HEK293T (cell line): ENCODE data around the gene SLX4.
"Not testable (repeated sequence)": the region's sequence is repeated elsewhere in the genome, so short reads cannot be mapped to it uniquely, and the experiment has no call there.

ENCODE experiments used
- CTCF ChIA-PET: fragments of 350-600 bp; formaldehyde crosslinking; extraction: SDS; loops from one replicate; lab custom pipeline; 2021; ENCODE audit warnings: antibody characterized with exemption, inconsistent platforms; lab: Yijun Ruan, JAX
- POLR2A ChIA-PET: fragments of 350-600 bp; formaldehyde crosslinking; extraction: SDS; loops from one replicate; lab custom pipeline; 2020; ENCODE audit warnings: antibody characterized with exemption, inconsistent platforms; lab: Yijun Ruan, JAX
- DNase-seq: peaks from one replicate; pipeline ENCODE4 v3.0.0; 2012; ENCODE audit warnings: mixed read lengths; ENCODE audit errors: extremely low spot score
- ARNT ChIP-seq: fragments of 450-650 bp; IDR thresholded peaks from 2 replicates; pipeline ENCODE4 v1.6.1; 2017; ENCODE audit warnings: mild to moderate bottlenecking
- BHLHE40 ChIP-seq: fragments of 450-650 bp; IDR thresholded peaks from 2 replicates; pipeline ENCODE4 v1.6.1; 2016; ENCODE audit warnings: mild to moderate bottlenecking, moderate library complexity, borderline replicate concordance
- CTBP1 ChIP-seq: fragments of 450-650 bp; IDR thresholded peaks from 2 replicates; pipeline ENCODE4 v1.6.1; 2016; ENCODE audit warnings: borderline replicate concordance
- ELF4 ChIP-seq: fragments of 450-650 bp; IDR thresholded peaks from 2 replicates; pipeline ENCODE4 v1.6.1; 2017; ENCODE audit warnings: antibody characterized with exemption
- FOXA1 ChIP-seq: fragments of 450-650 bp; IDR thresholded peaks from 2 replicates; pipeline ENCODE4 v1.6.1; 2016; ENCODE audit warnings: mild to moderate bottlenecking
- FOXK2 ChIP-seq: fragments of 450-650 bp; IDR thresholded peaks from 2 replicates; pipeline ENCODE4 v1.6.1; 2016; ENCODE audit warnings: mild to moderate bottlenecking
- FOXM1 ChIP-seq: fragments of 450-650 bp; IDR thresholded peaks from 2 replicates; pipeline ENCODE4 v1.6.1; 2017; ENCODE audit warnings: mild to moderate bottlenecking, borderline replicate concordance
- HDGF ChIP-seq: fragments of 450-650 bp; IDR thresholded peaks from 2 replicates; pipeline ENCODE4 v1.6.1; 2017; ENCODE audit warnings: antibody characterized with exemption, borderline replicate concordance
- L3MBTL2 ChIP-seq: fragments of 450-650 bp; conservative IDR thresholded peaks from 2 replicates; pipeline ENCODE4 v1.6.1; 2016; ENCODE audit warnings: mild to moderate bottlenecking
- LEF1 ChIP-seq: fragments of 450-650 bp; IDR thresholded peaks from 2 replicates; pipeline ENCODE4 v1.6.1; 2017; ENCODE audit warnings: mild to moderate bottlenecking, borderline replicate concordance
- NFRKB ChIP-seq: fragments of 450-650 bp; IDR thresholded peaks from 2 replicates; pipeline ENCODE4 v1.6.1; 2016; ENCODE audit warnings: mild to moderate bottlenecking, moderate library complexity
- PKNOX1 ChIP-seq: fragments of 450-650 bp; IDR thresholded peaks from 2 replicates; pipeline ENCODE4 v1.6.1; 2016
- SP1 ChIP-seq: fragments of 450-650 bp; IDR thresholded peaks from 2 replicates; pipeline ENCODE4 v1.6.1; 2017
- SUZ12 ChIP-seq: fragments of 450-650 bp; IDR thresholded peaks from 2 replicates; pipeline ENCODE4 v1.6.1; 2016; ENCODE audit warnings: mild to moderate bottlenecking
- TARDBP ChIP-seq: fragments of 450-650 bp; IDR thresholded peaks from 2 replicates; pipeline ENCODE4 v1.6.1; 2016
- ZNF384 ChIP-seq: fragments of 450-650 bp; IDR thresholded peaks from 2 replicates; pipeline ENCODE4 v1.6.1; 2016

Gene SLX4

GRCh38 chr16:3611146-3611975 lies at the start of gene SLX4:
SLX4 (minus strand) TSS chr16:3611606; CDS start chr16:3608964, 2,642 bp downstream.
- ChIA-PET POLR2A (interaction anchor here (1.1 kb wide), 1 partner anchor 57 kb away, joined by 3 read pairs; no protein-coding TSS in a partner anchor), CTCF (no interaction called here)
- peak; percentile 100 for DNase-seq
- TF ChIP-seq ELF4 (no peak), FOXA1 (no peak), TARDBP (no peak), ARNT (no peak), FOXM1 (no peak), L3MBTL2 (no peak), BHLHE40 (no peak), CTBP1 (no peak), SUZ12 (no peak), HDGF (no peak), NFRKB (no peak), PKNOX1 (no peak), FOXK2 (no peak), LEF1 (no peak), ZNF384 (no peak), SP1 (no peak)

- no peak for DNase-seq
- ChIA-PET CTCF (interaction anchor here (0.6 kb wide), 1 partner anchor 179 kb away, joined by 4 read pairs; no protein-coding TSS in a partner anchor), POLR2A (no interaction called here)
- TF ChIP-seq LEF1 (no peak), ZNF384 (no peak), TARDBP (no peak)
Observed at GRCh38 chr16:3659251-3659650, 47.8 kb upstream of the SLX4 start.

GRCh38 chr16:3656491-3657468 lies 45.4 kb upstream of the SLX4 start:
- POLR2A ChIA-PET = no interaction called here
- no peak for TF ChIP-seq SUZ12
- no peak for TF ChIP-seq FOXM1
- TF ChIP-seq FOXA1 = no peak
- no peak for TF ChIP-seq LEF1
- no peak for TF ChIP-seq PKNOX1
- TF ChIP-seq SP1 = no peak
- TF ChIP-seq HDGF = no peak
- TF ChIP-seq NFRKB = no peak
- no peak for TF ChIP-seq BHLHE40
- TF ChIP-seq ZNF384 = no peak
- no peak for TF ChIP-seq FOXK2
- no peak for TF ChIP-seq CTBP1
- no peak for TF ChIP-seq L3MBTL2
- no peak for TF ChIP-seq TARDBP
- no peak for TF ChIP-seq ARNT
- no peak for TF ChIP-seq ELF4
- DNase-seq = no peak
- CTCF ChIA-PET = no interaction called here

GRCh38 chr16:3656160-3656490 lies 44.7 kb upstream of the SLX4 start:
- POLR2A ChIA-PET, DNase-seq, CTCF ChIA-PET: not testable (repeated sequence)

- no peak for TF ChIP-seq NFRKB
- no peak for TF ChIP-seq TARDBP
- TF ChIP-seq PKNOX1 = no peak
- no peak for TF ChIP-seq SP1
- no peak for TF ChIP-seq FOXK2
- TF ChIP-seq ELF4 = no peak
- no peak for TF ChIP-seq BHLHE40
- no peak for TF ChIP-seq ARNT
- TF ChIP-seq SUZ12 = no peak
- TF ChIP-seq LEF1 = no peak
- ChIA-PET CTCF (interaction anchor here (0.6 to 1.3 kb wide), 2 partner anchors 13 to 83 kb away, joined by 3 read pairs; no protein-coding TSS in a partner anchor), POLR2A (no interaction called here)
- DNase-seq = no peak
Observed at GRCh38 chr16:3655396-3656159, 44.2 kb upstream of the SLX4 start.

- ChIA-PET POLR2A (no interaction called here), CTCF (interaction anchor here (0.6 to 1.3 kb wide), 2 partner anchors 13 to 83 kb away, joined by 3 read pairs; no protein-coding TSS in a partner anchor)
- DNase-seq = no peak
- no peak for TF ChIP-seq SP1
- TF ChIP-seq L3MBTL2 = no peak
- no peak for TF ChIP-seq FOXM1
- TF ChIP-seq ZNF384 = no peak
- no peak for TF ChIP-seq TARDBP
- no peak for TF ChIP-seq ARNT
- no peak for TF ChIP-seq PKNOX1
- no peak for TF ChIP-seq NFRKB
Observed at GRCh38 chr16:3655030-3655395, 43.6 kb upstream of the SLX4 start.
